Measurements from ENCODE around the gene LAMA4. TPM values are rescaled to one million over a fixed set of nuclear protein-coding genes. Genes with fewer than 3 reads are reported as not detected.

The LAMA4 gene
- under 1 TPM in 1 of 2 experiments, not detected in 1; 0.09 TPM for total RNA-seq

DNA sequence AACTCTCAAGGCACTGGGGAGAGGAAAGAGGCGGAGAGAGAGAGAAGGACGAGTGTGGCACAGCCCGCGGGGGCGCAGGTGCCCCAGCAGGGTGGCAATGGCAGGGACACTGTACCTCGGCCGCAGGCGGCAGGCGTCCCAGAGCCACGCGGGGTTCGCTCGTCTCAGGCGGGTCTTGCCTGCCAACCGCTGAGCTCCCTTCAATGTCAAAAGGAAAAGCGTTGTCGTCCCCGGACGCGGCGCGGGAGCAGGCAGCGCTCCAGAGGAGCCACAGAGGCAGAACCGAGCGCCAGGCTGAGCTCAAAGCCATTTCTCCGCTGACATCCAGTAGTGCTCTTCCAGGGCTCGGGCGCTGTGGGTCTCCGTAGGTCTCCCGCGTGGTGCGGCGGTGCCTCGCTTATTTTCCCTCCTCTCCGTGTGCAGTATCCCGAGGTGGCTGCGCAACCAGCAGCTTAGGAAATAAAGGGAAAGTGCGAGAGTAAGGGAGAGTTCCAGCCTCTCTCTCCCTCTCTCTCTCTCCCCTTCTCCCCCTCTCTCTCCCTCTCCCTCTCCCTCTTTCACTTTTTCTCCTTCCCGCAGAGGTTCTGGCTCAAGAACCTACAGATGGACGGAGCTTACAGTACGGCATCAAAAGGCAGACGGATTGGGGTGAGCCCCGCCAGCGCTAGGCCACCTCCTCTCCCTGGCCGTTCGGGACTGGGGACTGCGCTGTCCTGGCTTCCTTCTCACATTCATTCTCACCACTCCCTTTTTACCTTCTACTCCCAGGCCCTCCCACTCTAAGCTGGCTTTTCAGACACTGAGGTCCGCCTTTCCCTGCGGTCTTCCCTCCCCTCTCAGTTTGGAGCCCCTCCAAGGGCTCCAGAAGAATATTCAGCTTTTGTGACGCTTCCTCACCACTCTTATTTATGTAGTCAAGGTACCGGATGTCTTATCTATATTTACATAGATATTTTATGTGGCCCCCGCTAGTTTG is at the start of gene LAMA4:
TSS of gene LAMA4 (minus strand) at position 727 of the 976 bp plus-strand sequence. CDS start at position 310, 417 bp downstream.
- Mint-ChIP-seq H3K9me3 (ENCODE audit: low read depth) (no peaks in the 10 kb centered on the region), H3K4me1 (peaks cover 14% of the 10 kb centered on the region), H3K27me3 (peaks cover 31% of the 10 kb centered on the region), H3K36me3 (ENCODE audit: low read depth) (no peaks in the 10 kb centered on the region), H3K4me3 (peak within 1 kb of the TSS; percentile 66), H3K27ac (no peak within 1 kb of the TSS)
- ATAC-seq (peak; percentile 69), DNase-seq (peak; percentile 47)
- POLR2A ChIA-PET, result no interaction called here
- CTCF ChIA-PET, result interaction anchor here (0.6 to 1.3 kb wide), 5 partner anchors 9 to 165 kb away, joined by 3 to 4 read pairs (median 3); no protein-coding TSS in a partner anchor
- intact Hi-C loops (cut with DNase I, micrococcal nuclease), result no loop called here

DNA sequence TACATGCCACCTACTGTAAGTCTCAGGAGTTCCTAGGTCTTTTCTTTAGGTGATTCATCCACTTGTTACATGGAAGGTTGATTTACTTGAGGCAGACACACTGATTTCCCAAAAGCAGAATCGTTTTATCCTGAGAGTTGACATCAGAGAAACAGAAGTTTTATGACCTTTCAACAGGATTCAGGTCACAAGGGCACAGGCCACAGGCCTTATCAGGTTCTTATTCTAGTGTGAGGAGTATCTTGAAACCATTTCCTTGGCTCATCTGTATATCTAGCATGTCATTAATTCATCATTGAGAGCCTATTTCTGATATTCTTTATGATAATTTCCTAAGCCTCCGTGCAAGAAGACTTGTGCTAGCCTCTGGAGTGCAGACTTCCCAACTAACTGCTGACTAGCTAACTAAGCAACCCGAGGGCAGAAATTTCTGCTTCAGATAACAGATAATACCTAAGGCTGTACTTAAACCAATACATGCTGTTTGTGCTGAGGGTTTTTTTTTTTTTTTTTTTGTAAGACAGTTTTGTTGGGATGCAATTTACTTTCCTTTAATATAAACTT is 47.9 kb upstream of the LAMA4 start:
- no peak for DNase-seq

GRCh38 chr6:112300896-112301295 is 46.5 kb upstream of the LAMA4 start:
- H3K36me3 Mint-ChIP-seq (ENCODE audit: low read depth), result no peaks in the 10 kb centered on the region
- no peak for DNase-seq
- ChIA-PET POLR2A (no interaction called here), CTCF (interaction anchor here (1.4 kb wide), 1 partner anchor 120 kb away, joined by 5 read pairs; no protein-coding TSS in a partner anchor)
- intact Hi-C loops (cut with DNase I, micrococcal nuclease), result no loop called here
- no peak overlapping the region for H3K4me3 Mint-ChIP-seq
- no peaks in the 10 kb centered on the region for H3K4me1 Mint-ChIP-seq
- peaks cover 6% of the 10 kb centered on the region for H3K27me3 Mint-ChIP-seq
- no peak overlapping the region for H3K27ac Mint-ChIP-seq
- no peaks in the 10 kb centered on the region for H3K9me3 Mint-ChIP-seq (ENCODE audit: low read depth)
- no peak for ATAC-seq

More for the DNA sequence above, 47.9 kb upstream of the LAMA4 start:
- no peaks in the 10 kb centered on the region for H3K4me1 Mint-ChIP-seq
- H3K27me3 Mint-ChIP-seq, result peaks cover 17% of the 10 kb centered on the region
- ATAC-seq, result no peak
- ChIA-PET CTCF (interaction anchor here (0.6 to 1.4 kb wide), 2 partner anchors 122 to 1633 kb away, joined by 5 read pairs; no protein-coding TSS in a partner anchor), POLR2A (interaction anchor here (0.7 kb wide), 1 partner anchor 1951 kb away, joined by 5 read pairs; no protein-coding TSS in a partner anchor)
- H3K27ac Mint-ChIP-seq, result no peak overlapping the region
- H3K4me3 Mint-ChIP-seq, result no peak overlapping the region
- intact Hi-C loops (cut with DNase I, micrococcal nuclease), result no loop called here
- no peaks in the 10 kb centered on the region for H3K36me3 Mint-ChIP-seq (ENCODE audit: low read depth)
- H3K9me3 Mint-ChIP-seq (ENCODE audit: low read depth), result no peaks in the 10 kb centered on the region

- no peaks in the 10 kb centered on the region for H3K9me3 Mint-ChIP-seq (ENCODE audit: low read depth)
- intact Hi-C loops (cut with DNase I, micrococcal nuclease), result no loop called here
- DNase-seq, result no peak
- no peak overlapping the region for H3K27ac Mint-ChIP-seq
- CTCF ChIA-PET, result no interaction called here
- H3K4me1 Mint-ChIP-seq, result no peaks in the 10 kb centered on the region
- peaks cover 5% of the 10 kb centered on the region for H3K27me3 Mint-ChIP-seq
- H3K36me3 Mint-ChIP-seq (ENCODE audit: low read depth), result no peaks in the 10 kb centered on the region
- POLR2A ChIA-PET, result no interaction called here
- no peak overlapping the region for H3K4me3 Mint-ChIP-seq
- ATAC-seq, result no peak
Measured at GRCh38 chr6:112298816-112299281, 44.5 kb upstream of the LAMA4 start.

GRCh38 chr6:112298021-112298745 is 43.8 kb upstream of the LAMA4 start:
- intact Hi-C loops (cut with DNase I, micrococcal nuclease), result no loop called here
- Mint-ChIP-seq H3K4me1 (no peaks in the 10 kb centered on the region), H3K27me3 (peaks cover 8% of the 10 kb centered on the region), H3K27ac (no peak overlapping the region), H3K9me3 (ENCODE audit: low read depth) (no peaks in the 10 kb centered on the region), H3K4me3 (no peak overlapping the region), H3K36me3 (ENCODE audit: low read depth) (no peaks in the 10 kb centered on the region)
- ChIA-PET POLR2A (no interaction called here), CTCF (interaction anchor here (1.6 kb wide), 1 partner anchor 10 kb away, joined by 3 read pairs; no protein-coding TSS in a partner anchor)
- ATAC-seq (no peak), DNase-seq (no peak)

GRCh38 chr6:112296694-112297093 is 42.3 kb upstream of the LAMA4 start:
- ATAC-seq, result no peak
- Mint-ChIP-seq H3K4me1 (no peaks in the 10 kb centered on the region), H3K4me3 (no peak overlapping the region), H3K27me3 (peaks cover 17% of the 10 kb centered on the region), H3K36me3 (ENCODE audit: low read depth) (no peaks in the 10 kb centered on the region), H3K9me3 (ENCODE audit: low read depth) (no peaks in the 10 kb centered on the region), H3K27ac (no peak overlapping the region)
- CTCF ChIA-PET, result interaction anchor here (1.3 kb wide), 1 partner anchor 15 kb away, joined by 7 read pairs; no protein-coding TSS in a partner anchor
- intact Hi-C loops (cut with DNase I, micrococcal nuclease), result no loop called here
- DNase-seq, result no peak
- POLR2A ChIA-PET, result no interaction called here

GRCh38 chr6:112296122-112296521 is 41.8 kb upstream of the LAMA4 start:
- ChIA-PET CTCF (interaction anchor here (1.3 kb wide), 1 partner anchor 15 kb away, joined by 7 read pairs; no protein-coding TSS in a partner anchor), POLR2A (no interaction called here)
- H3K36me3 Mint-ChIP-seq (ENCODE audit: low read depth), result no peaks in the 10 kb centered on the region
- intact Hi-C loops (cut with DNase I, micrococcal nuclease), result no loop called here
- ATAC-seq, result peak; percentile 64
- H3K9me3 Mint-ChIP-seq (ENCODE audit: low read depth), result no peaks in the 10 kb centered on the region
- no peak overlapping the region for H3K4me3 Mint-ChIP-seq
- H3K27ac Mint-ChIP-seq, result no peak overlapping the region
- H3K4me1 Mint-ChIP-seq, result no peaks in the 10 kb centered on the region
- peak; percentile 20 for DNase-seq
- H3K27me3 Mint-ChIP-seq, result peaks cover 21% of the 10 kb centered on the region

GRCh38 chr6:112291161-112291762 is 36.9 kb upstream of the LAMA4 start:
- H3K4me1 Mint-ChIP-seq, result peaks cover 10% of the 10 kb centered on the region
- intact Hi-C loops (cut with DNase I, micrococcal nuclease), result no loop called here
- no peak for ATAC-seq

DNA sequence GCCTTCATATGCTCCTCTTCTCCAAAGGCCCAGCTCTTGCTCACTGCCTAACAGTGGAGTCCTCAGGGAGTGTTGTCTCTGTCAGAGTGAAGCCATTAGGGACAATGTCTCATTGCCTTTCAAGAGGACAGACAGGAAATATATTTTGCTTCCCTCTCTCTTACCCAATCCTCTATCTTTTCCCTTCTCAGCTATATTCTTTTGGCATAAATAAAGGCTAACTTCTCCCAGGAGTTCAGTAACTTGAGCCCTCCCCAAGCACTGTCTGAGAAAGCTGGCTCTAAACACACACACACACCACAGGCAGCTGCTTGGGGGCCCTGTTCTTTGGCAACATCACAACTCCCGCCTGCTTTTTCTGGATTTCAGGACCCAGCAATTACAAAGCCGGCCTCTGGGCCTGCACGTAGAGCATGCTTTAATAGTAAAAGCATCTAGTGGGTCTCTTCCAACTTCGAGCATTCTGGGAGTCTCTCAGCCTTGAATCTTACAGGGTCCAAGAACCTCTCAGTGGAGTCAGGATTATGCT is 34.7 kb upstream of the LAMA4 start:
- Mint-ChIP-seq H3K36me3 (ENCODE audit: low read depth) (no peaks in the 10 kb centered on the region), H3K9me3 (ENCODE audit: low read depth) (no peaks in the 10 kb centered on the region), H3K4me1 (peaks cover 20% of the 10 kb centered on the region), H3K4me3 (no peak overlapping the region), H3K27ac (no peak overlapping the region), H3K27me3 (peaks cover 23% of the 10 kb centered on the region)
- CTCF ChIA-PET, result interaction anchor here (0.6 to 2.3 kb wide), 3 partner anchors 16 to 1638 kb away, joined by 3 to 8 read pairs (median 3); no protein-coding TSS in a partner anchor
- intact Hi-C loops (cut with DNase I, micrococcal nuclease), result loop anchor here in 1 of 2 experiments (10.0 kb wide), 2 partner anchors 754 to 1346 kb away; no protein-coding TSS in a partner anchor
- POLR2A ChIA-PET, result interaction anchor here (0.6 kb wide), 1 partner anchor 88 kb away, joined by 4 read pairs; no protein-coding TSS in a partner anchor
- no peak for ATAC-seq
- no peak for DNase-seq

More at GRCh38 chr6:112291161-112291762, 36.9 kb upstream of the LAMA4 start:
- POLR2A ChIA-PET, result no interaction called here
- Mint-ChIP-seq H3K27ac (no peak overlapping the region), H3K9me3 (ENCODE audit: low read depth) (no peaks in the 10 kb centered on the region), H3K36me3 (ENCODE audit: low read depth) (no peaks in the 10 kb centered on the region), H3K4me3 (no peak overlapping the region), H3K27me3 (peaks cover 24% of the 10 kb centered on the region)
- DNase-seq, result no peak
- CTCF ChIA-PET, result interaction anchor here (0.6 to 1.3 kb wide), 3 partner anchors 17 to 111 kb away, joined by 3 to 4 read pairs (median 3); no protein-coding TSS in a partner anchor

- H3K36me3 Mint-ChIP-seq (ENCODE audit: low read depth), result no peaks in the 10 kb centered on the region
- POLR2A ChIA-PET, result no interaction called here
- intact Hi-C loops (cut with DNase I, micrococcal nuclease), result loop anchor here in 1 of 2 experiments (10.0 kb wide), 2 partner anchors 754 to 1346 kb away; no protein-coding TSS in a partner anchor
- H3K4me3 Mint-ChIP-seq, result no peak overlapping the region
- peaks cover 23% of the 10 kb centered on the region for H3K27me3 Mint-ChIP-seq
- no peaks in the 10 kb centered on the region for H3K9me3 Mint-ChIP-seq (ENCODE audit: low read depth)
- no peak overlapping the region for H3K27ac Mint-ChIP-seq
- no peak for DNase-seq
- CTCF ChIA-PET, result interaction anchor here (0.6 to 2.3 kb wide), 4 partner anchors 9 to 1638 kb away, joined by 3 to 8 read pairs (median 3); no protein-coding TSS in a partner anchor
- peak; percentile 24 for ATAC-seq
- H3K4me1 Mint-ChIP-seq, result peaks cover 20% of the 10 kb centered on the region
Measured at GRCh38 chr6:112288475-112288874, 34.1 kb upstream of the LAMA4 start.
